NCI-H2081 (cell line): ENCODE results near the gene NPIPA5.
"Not testable (repeated sequence)": the region's sequence is repeated elsewhere in the genome, so short reads cannot be mapped to it uniquely, and the experiment has no call there.

Source experiments
- DNase-seq, 2 experiments: peaks; one replicate each; lab custom pipeline; 2025; lab: John Stamatoyannopoulos, UW

The NPIPA5 gene

GRCh38 chr16:15389916-15390315, 11.8 kb upstream of the NPIPA5 start:
- DNase-seq: not testable (repeated sequence)

DNA sequence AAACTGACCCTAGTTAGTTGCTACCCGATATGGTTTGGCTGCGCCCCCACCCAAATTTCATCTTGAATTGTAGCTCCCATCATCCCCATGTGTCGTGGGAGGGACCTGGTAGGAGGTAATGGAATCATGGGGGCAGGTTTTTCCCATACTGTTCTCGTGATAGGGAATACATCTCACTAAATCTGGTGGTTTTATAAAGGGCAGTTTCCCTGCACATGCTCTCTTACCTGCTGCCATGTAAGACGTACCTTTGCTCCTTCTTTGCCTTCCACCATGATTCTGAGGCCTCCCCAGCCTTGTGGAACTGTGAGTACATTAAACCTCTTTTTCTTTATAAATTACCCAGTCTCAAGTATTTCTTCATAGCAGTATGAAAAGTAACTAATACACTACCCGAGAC, 10.0 kb upstream of the NPIPA5 start:
- DNase-seq: not testable (repeated sequence)

GRCh38 chr16:15382810-15383209, 4.7 kb upstream of the NPIPA5 start:
- not testable (repeated sequence) for DNase-seq

DNA sequence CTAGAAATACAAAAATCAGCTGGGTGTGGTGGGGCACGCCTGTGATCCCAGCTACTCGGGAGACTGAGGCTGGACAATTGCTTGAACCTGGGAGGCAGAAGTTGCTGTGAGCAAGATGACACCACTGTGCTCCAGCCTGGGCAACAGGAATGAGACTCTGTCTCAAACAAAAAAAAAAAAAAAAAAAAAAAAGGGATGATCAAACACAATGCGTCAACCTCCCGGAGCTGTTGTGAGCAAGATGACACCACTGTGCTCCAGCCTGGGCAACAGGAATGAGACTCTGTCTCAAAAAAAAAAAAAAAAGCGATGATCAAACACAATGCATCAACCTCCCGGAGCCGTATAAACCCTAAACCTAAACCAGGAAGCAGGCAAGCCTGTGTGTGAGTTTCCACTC, 20.6 kb downstream of the NPIPA5 start:
- DNase-seq: not testable (repeated sequence)

- DNase-seq: not testable (repeated sequence)
These were observed 23.2 kb downstream of the NPIPA5 start for GRCh38 chr16:15354846-15355245.

- DNase-seq: not testable (repeated sequence)
These were observed 25.2 kb downstream of the NPIPA5 start for GRCh38 chr16:15352852-15353251.

DNA sequence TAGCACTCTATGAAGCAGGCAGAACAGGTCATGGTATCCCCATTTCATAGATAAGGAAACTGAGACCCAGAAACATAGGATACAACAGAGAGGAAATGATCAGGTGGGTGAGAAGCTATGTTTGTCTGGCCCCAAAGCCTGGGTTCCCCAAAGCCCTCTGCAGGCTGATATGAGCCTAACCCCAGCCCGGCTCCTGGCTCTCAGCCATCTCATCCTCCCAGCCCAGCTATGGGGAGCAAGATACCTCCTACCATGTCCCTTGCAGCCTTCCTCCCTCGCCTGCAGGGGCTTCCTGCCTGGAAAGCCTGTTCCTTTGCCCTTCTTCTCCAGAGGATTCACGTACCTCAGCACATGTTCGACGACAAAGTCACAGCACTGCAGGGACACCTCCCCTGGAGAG, 26.3 kb downstream of the NPIPA5 start:
- not testable (repeated sequence) for DNase-seq

- DNase-seq: not testable (repeated sequence)
These were observed 26.8 kb downstream of the NPIPA5 start for GRCh38 chr16:15351251-15351650.

- DNase-seq: not testable (repeated sequence)
These were observed 29.4 kb downstream of the NPIPA5 start for GRCh38 chr16:15348721-15349120.

GRCh38 chr16:15342337-15342736, 35.8 kb downstream of the NPIPA5 start:
- not testable (repeated sequence) for DNase-seq

GRCh38 chr16:15338986-15339385, 39.1 kb downstream of the NPIPA5 start:
- DNase-seq: not testable (repeated sequence)

DNA sequence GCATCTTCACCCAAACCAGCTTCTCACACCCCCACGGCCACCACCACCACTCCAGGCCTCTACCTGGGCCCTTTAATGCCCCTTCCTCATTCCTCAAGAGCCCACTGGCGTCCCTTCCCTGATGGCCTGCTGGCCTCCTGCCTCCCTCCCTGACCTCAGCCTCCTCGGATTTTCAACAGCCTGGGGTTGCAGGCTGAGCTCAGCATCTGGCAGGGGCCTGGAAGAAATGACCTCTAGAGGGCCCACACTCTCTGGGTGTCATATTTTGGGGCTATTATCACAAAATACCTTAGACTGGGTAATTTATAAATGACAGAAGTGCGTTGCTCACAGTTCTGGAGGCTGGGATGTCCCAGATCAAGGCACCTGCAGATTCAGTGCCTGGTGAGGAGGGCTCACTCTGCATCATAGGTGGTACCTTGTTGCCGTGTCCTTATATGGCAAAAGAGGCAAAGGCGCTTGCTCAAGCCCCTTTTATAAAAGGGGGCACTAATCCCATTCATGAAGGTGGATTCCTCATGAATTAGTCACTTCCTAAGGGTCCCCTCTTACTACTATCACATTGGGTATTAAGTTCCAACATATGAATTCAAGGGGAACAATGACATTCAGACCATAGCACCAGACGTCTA, 40.0 kb downstream of the NPIPA5 start:
- not testable (repeated sequence) for DNase-seq

- not testable (repeated sequence) for DNase-seq
These were observed 42.5 kb downstream of the NPIPA5 start for GRCh38 chr16:15335609-15336008.

DNA sequence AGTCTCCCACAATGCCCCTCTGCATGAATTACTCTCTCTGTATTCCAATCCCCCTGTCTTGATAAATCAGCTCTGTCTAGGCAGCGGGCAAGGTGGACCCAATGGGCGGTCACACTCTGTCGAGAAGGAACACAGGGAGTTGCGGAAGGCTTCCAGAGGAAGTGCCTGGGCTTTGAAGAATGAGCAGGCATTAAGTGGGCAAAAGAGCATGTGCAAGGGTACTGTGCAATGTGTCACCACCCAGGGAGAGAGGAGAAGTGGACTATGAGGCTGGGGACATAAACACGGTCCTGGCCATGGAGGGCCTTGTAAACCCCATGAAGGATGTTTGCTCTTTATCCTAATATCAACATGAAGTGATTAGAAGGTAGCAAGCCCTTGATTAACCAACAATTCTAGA, 44.1 kb downstream of the NPIPA5 start:
- DNase-seq: not testable (repeated sequence)

GRCh38 chr16:15330978-15331377, 47.1 kb downstream of the NPIPA5 start:
- not testable (repeated sequence) for DNase-seq

DNA sequence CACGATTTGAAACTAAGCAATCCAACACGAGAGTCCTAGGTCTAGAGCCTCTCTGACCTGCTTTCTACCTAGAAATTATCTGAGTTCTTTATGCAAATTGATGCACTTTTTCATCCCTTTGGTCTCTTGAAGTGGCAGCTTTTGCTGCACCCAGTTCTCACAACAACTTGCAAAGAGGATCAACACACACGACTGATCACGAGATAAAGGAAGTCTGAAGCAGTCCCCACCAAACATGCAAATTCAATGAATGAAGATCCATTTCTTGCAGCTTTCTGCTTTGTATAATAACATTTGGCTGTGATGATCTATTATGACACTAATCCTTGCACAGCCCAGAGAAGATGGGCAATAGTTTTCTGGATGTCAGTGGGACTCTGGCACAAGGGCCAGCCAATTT, 53.1 kb downstream of the NPIPA5 start:
- not testable (repeated sequence) for DNase-seq

DNA sequence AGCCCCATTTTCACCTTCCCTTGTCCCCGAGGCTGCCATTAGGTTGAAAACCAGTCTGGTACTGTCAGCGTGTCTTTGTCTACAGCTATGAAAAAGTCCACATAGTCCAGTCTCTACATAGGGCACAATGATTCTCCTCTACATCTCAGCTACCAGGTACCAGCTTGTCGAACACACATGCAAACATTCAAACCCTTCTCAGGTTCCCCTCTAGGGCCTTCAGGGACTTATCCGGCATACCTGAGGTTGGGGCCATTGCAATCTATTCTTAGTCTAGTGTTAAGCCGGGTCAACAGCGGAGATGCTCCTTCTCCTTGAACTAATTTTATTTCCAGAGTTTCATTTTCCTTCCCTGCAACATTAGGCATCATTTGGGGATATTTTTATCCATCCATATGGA, 54.7 kb downstream of the NPIPA5 start:
- not testable (repeated sequence) for DNase-seq

- DNase-seq: not testable (repeated sequence)
These were observed 56.9 kb downstream of the NPIPA5 start for GRCh38 chr16:15321221-15321620.

DNA sequence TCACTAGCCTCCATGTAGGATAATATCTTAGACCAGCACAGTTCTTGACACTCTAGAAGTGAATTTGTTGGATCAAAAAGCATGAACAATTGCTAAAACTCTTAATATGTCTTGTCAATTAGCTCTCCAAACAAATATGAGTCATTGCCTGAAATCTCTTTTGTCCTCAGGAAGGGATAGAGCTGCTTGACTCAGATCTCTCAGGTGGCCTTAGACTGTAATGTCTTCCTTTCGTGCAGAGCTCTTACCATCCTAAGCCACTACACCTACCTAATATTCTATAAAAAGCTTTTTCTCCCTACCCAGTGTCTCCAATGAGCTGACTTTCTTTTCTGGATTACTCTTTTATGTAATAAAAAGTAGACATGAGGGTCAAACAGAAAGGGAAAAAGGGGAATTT, 63.5 kb downstream of the NPIPA5 start:
- not testable (repeated sequence) for DNase-seq
